Transverse colon (tissue), 3 donors: ENCODE measurements around the gene MRPL45.

Experiments
- POLR2A ChIP-seq: fragments of 450-650 bp; IDR thresholded peaks from one replicate; pipeline ENCODE4 v1.6.1; 2016; ENCODE audit warnings: antibody characterized with exemption, mild to moderate bottlenecking, moderate library complexity
- TF ChIP-seq, protein P1 (sequence below), 5 experiments: fragments of 200-600 bp in 3 of 5; fragments of 450-650 bp in 2 of 5; sonication (generic) in 3 of 5; IDR thresholded peaks; 1 replicate in 2 of 5; 2 replicates in 3 of 5; pipeline ENCODE4 v1.5.1; 2016 to 2017; ENCODE audit warnings: antibody characterized with exemption in 5 of 5, inconsistent platforms in 3 of 5, mild to moderate bottlenecking in 2 of 5, moderate library complexity in 1 of 5

GRCh38 chr17:38352245-38353085 lies 55.5 kb downstream of the MRPL45 start:
- TF ChIP-seq, protein P1, sequence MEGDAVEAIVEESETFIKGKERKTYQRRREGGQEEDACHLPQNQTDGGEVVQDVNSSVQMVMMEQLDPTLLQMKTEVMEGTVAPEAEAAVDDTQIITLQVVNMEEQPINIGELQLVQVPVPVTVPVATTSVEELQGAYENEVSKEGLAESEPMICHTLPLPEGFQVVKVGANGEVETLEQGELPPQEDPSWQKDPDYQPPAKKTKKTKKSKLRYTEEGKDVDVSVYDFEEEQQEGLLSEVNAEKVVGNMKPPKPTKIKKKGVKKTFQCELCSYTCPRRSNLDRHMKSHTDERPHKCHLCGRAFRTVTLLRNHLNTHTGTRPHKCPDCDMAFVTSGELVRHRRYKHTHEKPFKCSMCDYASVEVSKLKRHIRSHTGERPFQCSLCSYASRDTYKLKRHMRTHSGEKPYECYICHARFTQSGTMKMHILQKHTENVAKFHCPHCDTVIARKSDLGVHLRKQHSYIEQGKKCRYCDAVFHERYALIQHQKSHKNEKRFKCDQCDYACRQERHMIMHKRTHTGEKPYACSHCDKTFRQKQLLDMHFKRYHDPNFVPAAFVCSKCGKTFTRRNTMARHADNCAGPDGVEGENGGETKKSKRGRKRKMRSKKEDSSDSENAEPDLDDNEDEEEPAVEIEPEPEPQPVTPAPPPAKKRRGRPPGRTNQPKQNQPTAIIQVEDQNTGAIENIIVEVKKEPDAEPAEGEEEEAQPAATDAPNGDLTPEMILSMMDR (IDR thresholded peaks at IDR 0.05) = no peak
- no peak for TF ChIP-seq POLR2A
